Panc1 (cell line): ENCODE data around the gene SERGEF.

ENCODE experiments used
- REST ChIP-seq, 2 experiments: IDR thresholded peaks; 2 replicates each; pipeline ENCODE4 v1.6.1; 2011 to 2012; ENCODE audit warnings: low read depth in 2 of 2, control low read depth in 1 of 2, low read length in 1 of 2, mild to moderate bottlenecking in 1 of 2, moderate library complexity in 1 of 2; ENCODE audit not compliant: insufficient read depth in 1 of 2
- SIN3A ChIP-seq: IDR thresholded peaks from 2 replicates; pipeline ENCODE4 v1.6.1; 2012; ENCODE audit warnings: low read depth, mild to moderate bottlenecking, low read length, moderate library complexity, borderline replicate concordance; ENCODE audit not compliant: insufficient read depth
- TCF7L2 ChIP-seq: IDR thresholded peaks from 2 replicates; pipeline ENCODE4 v1.6.1; 2011; ENCODE audit warnings: mild to moderate bottlenecking, low read depth, low read length, inconsistent platforms
- TF ChIP-seq, protein P1 (sequence below): fragments of 450-650 bp; IDR thresholded peaks from 2 replicates; pipeline ENCODE4 v1.5.1; 2017; ENCODE audit warnings: mild to moderate bottlenecking

GRCh38 chr11:17850336-17850735, 162.5 kb downstream of the SERGEF start:
- TF ChIP-seq, protein P1, sequence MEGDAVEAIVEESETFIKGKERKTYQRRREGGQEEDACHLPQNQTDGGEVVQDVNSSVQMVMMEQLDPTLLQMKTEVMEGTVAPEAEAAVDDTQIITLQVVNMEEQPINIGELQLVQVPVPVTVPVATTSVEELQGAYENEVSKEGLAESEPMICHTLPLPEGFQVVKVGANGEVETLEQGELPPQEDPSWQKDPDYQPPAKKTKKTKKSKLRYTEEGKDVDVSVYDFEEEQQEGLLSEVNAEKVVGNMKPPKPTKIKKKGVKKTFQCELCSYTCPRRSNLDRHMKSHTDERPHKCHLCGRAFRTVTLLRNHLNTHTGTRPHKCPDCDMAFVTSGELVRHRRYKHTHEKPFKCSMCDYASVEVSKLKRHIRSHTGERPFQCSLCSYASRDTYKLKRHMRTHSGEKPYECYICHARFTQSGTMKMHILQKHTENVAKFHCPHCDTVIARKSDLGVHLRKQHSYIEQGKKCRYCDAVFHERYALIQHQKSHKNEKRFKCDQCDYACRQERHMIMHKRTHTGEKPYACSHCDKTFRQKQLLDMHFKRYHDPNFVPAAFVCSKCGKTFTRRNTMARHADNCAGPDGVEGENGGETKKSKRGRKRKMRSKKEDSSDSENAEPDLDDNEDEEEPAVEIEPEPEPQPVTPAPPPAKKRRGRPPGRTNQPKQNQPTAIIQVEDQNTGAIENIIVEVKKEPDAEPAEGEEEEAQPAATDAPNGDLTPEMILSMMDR = no peak
- TF ChIP-seq TCF7L2 (no peak), SIN3A (no peak), REST (IDR thresholded peaks at IDR 0.05; ENCODE audit: insufficient read depth in 1 of 2, low read depth in 2 of 2, low read length in 1 of 2) (no peak)
